ENCODE data around the gene CEP85L. TPM values are rescaled to one million over a fixed set of nuclear protein-coding genes. Genes with fewer than 3 reads are reported as not detected.

The CEP85L gene
- total RNA-seq, 1 donor from 2014 or later = 22.2 TPM

DNA sequence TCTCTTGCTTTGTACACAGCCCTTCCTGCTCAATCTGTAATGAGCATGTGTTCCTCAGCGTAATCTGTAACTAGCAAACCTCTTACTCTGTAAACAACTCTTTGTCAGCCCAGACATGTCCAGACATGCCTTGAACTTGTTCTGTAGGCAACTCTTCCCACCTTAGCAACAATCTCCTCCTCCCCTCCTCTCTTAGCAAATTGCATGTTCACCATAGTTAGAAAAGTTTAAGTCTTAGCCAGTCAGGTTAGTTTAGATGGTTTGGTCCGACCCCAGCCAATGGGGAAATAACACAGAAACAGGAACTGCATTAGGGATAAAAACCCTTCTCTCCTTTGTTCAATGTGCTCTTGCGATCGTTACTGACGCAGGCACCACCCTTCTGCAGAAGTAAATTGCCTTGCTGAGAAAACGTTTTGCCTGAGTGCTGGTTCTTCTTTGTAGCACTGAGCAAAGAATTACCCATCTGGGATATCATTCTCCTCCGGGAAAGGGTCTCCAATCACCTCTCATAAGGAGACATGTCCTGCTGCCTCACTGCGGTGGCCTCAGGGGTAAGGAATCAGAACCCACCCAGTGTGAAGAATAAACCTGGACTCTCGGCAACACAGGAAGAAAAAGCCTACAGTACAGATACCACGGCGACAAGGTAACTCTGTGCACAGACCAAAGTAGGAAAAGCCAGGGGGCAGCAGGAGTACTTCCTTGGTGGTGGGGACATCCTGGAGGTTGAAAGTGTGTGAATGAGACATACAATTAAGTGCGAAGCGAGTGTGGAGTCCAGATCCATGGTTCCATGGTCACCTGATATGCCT lies 77.1 kb downstream of the CEP85L start:
- peaks cover 52% of the 10 kb centered on the region for H3K36me3 Mint-ChIP-seq (ENCODE audit: low read depth, unreplicated experiment)
- DNase-seq (ENCODE audit: low spot score) = no peak
- H3K27me3 Mint-ChIP-seq (ENCODE audit: unreplicated experiment) = peaks cover 12% of the 10 kb centered on the region
- H3K4me1 Mint-ChIP-seq (ENCODE audit: unreplicated experiment) = no peaks in the 10 kb centered on the region
- H3K27ac Mint-ChIP-seq (ENCODE audit: unreplicated experiment) = peak overlapping the region; percentile 78
- peaks cover 25% of the 10 kb centered on the region for H3K9me3 Mint-ChIP-seq (ENCODE audit: unreplicated experiment)
- TF ChIP-seq, protein P1, sequence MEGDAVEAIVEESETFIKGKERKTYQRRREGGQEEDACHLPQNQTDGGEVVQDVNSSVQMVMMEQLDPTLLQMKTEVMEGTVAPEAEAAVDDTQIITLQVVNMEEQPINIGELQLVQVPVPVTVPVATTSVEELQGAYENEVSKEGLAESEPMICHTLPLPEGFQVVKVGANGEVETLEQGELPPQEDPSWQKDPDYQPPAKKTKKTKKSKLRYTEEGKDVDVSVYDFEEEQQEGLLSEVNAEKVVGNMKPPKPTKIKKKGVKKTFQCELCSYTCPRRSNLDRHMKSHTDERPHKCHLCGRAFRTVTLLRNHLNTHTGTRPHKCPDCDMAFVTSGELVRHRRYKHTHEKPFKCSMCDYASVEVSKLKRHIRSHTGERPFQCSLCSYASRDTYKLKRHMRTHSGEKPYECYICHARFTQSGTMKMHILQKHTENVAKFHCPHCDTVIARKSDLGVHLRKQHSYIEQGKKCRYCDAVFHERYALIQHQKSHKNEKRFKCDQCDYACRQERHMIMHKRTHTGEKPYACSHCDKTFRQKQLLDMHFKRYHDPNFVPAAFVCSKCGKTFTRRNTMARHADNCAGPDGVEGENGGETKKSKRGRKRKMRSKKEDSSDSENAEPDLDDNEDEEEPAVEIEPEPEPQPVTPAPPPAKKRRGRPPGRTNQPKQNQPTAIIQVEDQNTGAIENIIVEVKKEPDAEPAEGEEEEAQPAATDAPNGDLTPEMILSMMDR (IDR thresholded peaks at IDR 0.05; ENCODE audit: unreplicated experiment) = no peak
- peak overlapping the region; percentile 12 for H3K4me3 Mint-ChIP-seq (ENCODE audit: unreplicated experiment)

DNA sequence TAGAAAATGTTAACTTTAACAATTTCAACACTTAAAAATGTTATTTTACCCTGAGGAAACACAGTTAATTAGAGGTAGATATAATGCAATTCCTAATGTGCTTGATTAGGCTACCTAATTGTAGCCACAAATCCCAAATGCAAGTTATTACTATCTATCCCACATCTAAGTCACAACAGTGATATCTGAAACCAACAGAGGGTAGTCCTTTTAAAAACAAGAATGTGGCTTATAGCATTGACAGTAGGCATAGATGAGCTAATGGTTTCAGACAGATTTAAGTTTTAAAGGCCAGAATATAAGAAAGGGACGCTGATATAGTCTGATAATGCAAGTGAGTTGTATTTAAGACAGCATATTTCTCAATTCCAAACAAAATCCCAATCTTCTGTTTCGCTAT lies 80.3 kb downstream of the CEP85L start:
- peaks cover 14% of the 10 kb centered on the region for H3K9me3 Mint-ChIP-seq (ENCODE audit: unreplicated experiment)
- TF ChIP-seq, protein P1 (IDR thresholded peaks at IDR 0.05; ENCODE audit: unreplicated experiment) = no peak

DNA sequence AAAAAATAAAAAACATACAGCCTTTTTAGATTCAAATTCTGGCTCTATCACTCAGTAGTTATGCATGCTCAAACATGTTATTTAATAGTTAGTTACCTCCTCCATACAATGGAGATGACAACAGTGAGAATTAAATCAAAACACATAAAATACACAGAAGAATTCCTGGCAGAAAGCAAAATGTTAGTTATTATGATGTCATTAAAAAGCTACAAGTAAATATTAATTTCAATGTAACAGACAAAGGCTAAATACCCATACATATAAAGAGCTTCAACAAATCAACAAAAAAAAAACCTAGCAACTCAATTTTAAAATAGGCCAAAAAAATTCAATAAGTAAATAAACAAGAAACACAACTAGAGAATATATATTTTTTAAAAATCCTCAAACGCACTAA lies 81.9 kb downstream of the CEP85L start:
- no peak for DNase-seq (ENCODE audit: low spot score)
- Mint-ChIP-seq H3K4me1 (ENCODE audit: unreplicated experiment) (no peaks in the 10 kb centered on the region), H3K27me3 (ENCODE audit: unreplicated experiment) (no peaks in the 10 kb centered on the region), H3K9me3 (ENCODE audit: unreplicated experiment) (peaks cover 8% of the 10 kb centered on the region), H3K36me3 (ENCODE audit: low read depth, unreplicated experiment) (peaks cover 7% of the 10 kb centered on the region), H3K27ac (ENCODE audit: unreplicated experiment) (no peak overlapping the region), H3K4me3 (ENCODE audit: unreplicated experiment) (no peak overlapping the region)
- TF ChIP-seq, protein P1 (IDR thresholded peaks at IDR 0.05; ENCODE audit: unreplicated experiment) = no peak

More for the DNA sequence above, 80.3 kb downstream of the CEP85L start:
- Mint-ChIP-seq H3K27ac (ENCODE audit: unreplicated experiment) (no peak overlapping the region), H3K4me1 (ENCODE audit: unreplicated experiment) (no peaks in the 10 kb centered on the region), H3K4me3 (ENCODE audit: unreplicated experiment) (no peak overlapping the region), H3K36me3 (ENCODE audit: low read depth, unreplicated experiment) (peaks cover 23% of the 10 kb centered on the region), H3K27me3 (ENCODE audit: unreplicated experiment) (peaks cover 6% of the 10 kb centered on the region)
- DNase-seq (ENCODE audit: low spot score) = no peak

DNA sequence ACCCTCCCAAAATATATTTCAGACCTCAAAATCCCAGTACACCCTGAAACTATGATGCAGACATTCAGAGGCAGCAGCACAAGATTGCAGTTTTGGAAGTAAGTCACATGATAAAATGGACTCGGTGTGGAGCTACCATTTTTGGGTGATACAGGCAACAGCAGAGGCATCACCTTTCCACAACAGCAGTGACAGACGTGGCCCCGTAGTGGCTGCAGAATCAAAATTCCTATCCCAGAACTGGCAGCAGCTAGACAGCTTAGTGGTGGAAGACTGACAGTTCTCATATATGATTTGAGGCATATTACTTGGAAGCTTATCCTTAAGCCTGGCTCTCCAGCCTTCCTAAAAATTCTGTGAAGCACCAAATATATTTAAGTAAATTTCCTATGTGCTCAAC lies 83.4 kb downstream of the CEP85L start:
- no peaks in the 10 kb centered on the region for H3K36me3 Mint-ChIP-seq (ENCODE audit: low read depth, unreplicated experiment)
- H3K4me1 Mint-ChIP-seq (ENCODE audit: unreplicated experiment) = no peaks in the 10 kb centered on the region
- TF ChIP-seq, protein P1 (IDR thresholded peaks at IDR 0.05; ENCODE audit: unreplicated experiment) = no peak
- no peak overlapping the region for H3K27ac Mint-ChIP-seq (ENCODE audit: unreplicated experiment)
- no peak for DNase-seq (ENCODE audit: low spot score)
- H3K4me3 Mint-ChIP-seq (ENCODE audit: unreplicated experiment) = no peak overlapping the region
- H3K9me3 Mint-ChIP-seq (ENCODE audit: unreplicated experiment) = no peaks in the 10 kb centered on the region
- H3K27me3 Mint-ChIP-seq (ENCODE audit: unreplicated experiment) = peaks cover 2% of the 10 kb centered on the region

DNA sequence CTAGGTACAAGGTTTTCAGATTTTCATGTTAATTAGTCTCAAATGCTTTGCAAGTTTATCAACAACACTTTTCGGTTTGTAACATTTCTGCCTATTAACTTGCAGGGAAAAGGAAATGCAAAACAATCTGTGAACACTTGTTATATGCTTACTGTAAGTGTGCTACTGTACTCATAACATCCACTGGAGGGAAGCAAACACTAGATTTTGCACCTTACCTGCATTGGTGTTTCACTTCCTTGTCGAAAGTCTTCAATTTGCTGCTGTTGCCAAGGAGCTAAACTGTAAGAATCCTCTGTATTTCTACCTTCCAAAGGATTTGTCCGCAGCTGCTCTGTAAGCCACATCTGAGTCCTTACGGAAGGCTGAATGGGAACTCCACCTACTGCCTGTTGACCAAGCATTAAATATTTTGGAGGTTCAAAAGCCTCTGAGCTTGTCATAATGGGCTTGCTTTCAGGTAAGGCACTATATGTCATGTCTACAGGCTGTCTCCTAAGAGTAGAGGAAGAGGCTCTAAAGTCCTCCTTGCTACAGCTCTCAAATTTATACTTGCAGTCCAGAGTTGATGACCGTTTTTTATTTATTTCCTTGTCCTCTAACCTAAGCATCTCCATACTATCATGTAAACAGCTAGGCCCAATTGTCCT lies 86.0 kb downstream of the CEP85L start:
- H3K27me3 Mint-ChIP-seq (ENCODE audit: unreplicated experiment) = peaks cover 2% of the 10 kb centered on the region

More for the DNA sequence above, 86.0 kb downstream of the CEP85L start:
- TF ChIP-seq, protein P1 (IDR thresholded peaks at IDR 0.05; ENCODE audit: unreplicated experiment) = no peak
- Mint-ChIP-seq H3K4me1 (ENCODE audit: unreplicated experiment) (no peaks in the 10 kb centered on the region), H3K9me3 (ENCODE audit: unreplicated experiment) (no peaks in the 10 kb centered on the region), H3K27ac (ENCODE audit: unreplicated experiment) (no peak overlapping the region), H3K36me3 (ENCODE audit: low read depth, unreplicated experiment) (no peaks in the 10 kb centered on the region), H3K4me3 (ENCODE audit: unreplicated experiment) (no peak overlapping the region)
- DNase-seq (ENCODE audit: low spot score) = no peak
